HEK293 (cell line): ENCODE measurements around the gene ATXN10.

ENCODE experiments used
- RBAK ChIP-seq: fragments of 450-650 bp; formaldehyde crosslinking; IDR thresholded peaks from 2 replicates; pipeline ENCODE4 v1.5.1; 2016; ENCODE audit warnings: missing biosample characterization, missing genetic modification characterization
- ZBTB8A ChIP-seq: fragments of 450-650 bp; formaldehyde crosslinking; IDR thresholded peaks from 2 replicates; pipeline ENCODE4 v1.5.1; 2016; ENCODE audit warnings: missing biosample characterization, missing genetic modification characterization
- ZNF223 ChIP-seq: fragments of 450-650 bp; formaldehyde crosslinking; IDR thresholded peaks from 2 replicates; pipeline ENCODE4 v1.5.1; 2016; ENCODE audit warnings: missing biosample characterization, missing genetic modification characterization
- ZNF335 ChIP-seq: fragments of 450-650 bp; formaldehyde crosslinking; conservative IDR thresholded peaks from 2 replicates; pipeline ENCODE4 v1.5.1; 2016; ENCODE audit warnings: missing biosample characterization, missing genetic modification characterization
- ZNF514 ChIP-seq: fragments of 450-650 bp; formaldehyde crosslinking; IDR thresholded peaks from 2 replicates; pipeline ENCODE4 v1.5.1; 2016; ENCODE audit warnings: missing biosample characterization, missing genetic modification characterization
- TF ChIP-seq, protein P1 (sequence below): fragments of 450-650 bp; formaldehyde crosslinking; IDR thresholded peaks from 2 replicates; pipeline ENCODE4 v1.5.1; 2016; ENCODE audit warnings: missing biosample characterization, missing genetic modification characterization
- TF ChIP-seq, protein P2 (sequence below): fragments of 450-650 bp; formaldehyde crosslinking; conservative IDR thresholded peaks from 2 replicates; pipeline ENCODE4 v1.5.1; 2016; ENCODE audit warnings: low read depth, missing biosample characterization, missing genetic modification characterization
- TF ChIP-seq, protein P3 (sequence below): fragments of 450-650 bp; formaldehyde crosslinking; IDR thresholded peaks from 2 replicates; pipeline ENCODE4 v1.5.1; 2016; ENCODE audit warnings: missing biosample characterization, missing genetic modification characterization, low read depth

DNA sequence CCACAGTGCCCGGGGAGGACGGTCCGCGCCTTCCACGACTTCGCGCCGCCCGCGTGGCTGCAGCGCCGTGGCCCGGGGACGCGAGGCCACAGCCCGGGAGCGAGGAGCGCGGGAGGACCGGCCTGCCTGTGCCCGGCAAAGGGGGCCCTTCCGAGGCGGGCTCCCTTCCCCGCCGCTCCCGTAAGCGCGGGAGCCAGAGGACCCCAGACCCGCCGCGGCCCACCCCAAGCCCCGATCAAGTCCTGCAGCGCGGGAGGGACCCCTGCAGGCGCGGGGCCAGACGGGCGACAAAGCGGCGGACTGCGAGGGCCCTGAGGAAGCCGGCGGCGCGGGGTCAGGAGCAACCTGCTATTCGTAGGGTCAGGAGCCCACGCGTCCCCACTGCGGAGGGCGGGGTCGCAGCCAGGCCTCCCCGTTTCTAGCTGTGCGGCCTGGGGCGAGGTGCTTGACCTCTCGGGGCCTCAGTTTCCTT, 195.0 kb downstream of the ATXN10 start:
- TF ChIP-seq, protein P1, sequence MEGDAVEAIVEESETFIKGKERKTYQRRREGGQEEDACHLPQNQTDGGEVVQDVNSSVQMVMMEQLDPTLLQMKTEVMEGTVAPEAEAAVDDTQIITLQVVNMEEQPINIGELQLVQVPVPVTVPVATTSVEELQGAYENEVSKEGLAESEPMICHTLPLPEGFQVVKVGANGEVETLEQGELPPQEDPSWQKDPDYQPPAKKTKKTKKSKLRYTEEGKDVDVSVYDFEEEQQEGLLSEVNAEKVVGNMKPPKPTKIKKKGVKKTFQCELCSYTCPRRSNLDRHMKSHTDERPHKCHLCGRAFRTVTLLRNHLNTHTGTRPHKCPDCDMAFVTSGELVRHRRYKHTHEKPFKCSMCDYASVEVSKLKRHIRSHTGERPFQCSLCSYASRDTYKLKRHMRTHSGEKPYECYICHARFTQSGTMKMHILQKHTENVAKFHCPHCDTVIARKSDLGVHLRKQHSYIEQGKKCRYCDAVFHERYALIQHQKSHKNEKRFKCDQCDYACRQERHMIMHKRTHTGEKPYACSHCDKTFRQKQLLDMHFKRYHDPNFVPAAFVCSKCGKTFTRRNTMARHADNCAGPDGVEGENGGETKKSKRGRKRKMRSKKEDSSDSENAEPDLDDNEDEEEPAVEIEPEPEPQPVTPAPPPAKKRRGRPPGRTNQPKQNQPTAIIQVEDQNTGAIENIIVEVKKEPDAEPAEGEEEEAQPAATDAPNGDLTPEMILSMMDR (tag by site-specific recombination): no peak
- TF ChIP-seq, protein P2, sequence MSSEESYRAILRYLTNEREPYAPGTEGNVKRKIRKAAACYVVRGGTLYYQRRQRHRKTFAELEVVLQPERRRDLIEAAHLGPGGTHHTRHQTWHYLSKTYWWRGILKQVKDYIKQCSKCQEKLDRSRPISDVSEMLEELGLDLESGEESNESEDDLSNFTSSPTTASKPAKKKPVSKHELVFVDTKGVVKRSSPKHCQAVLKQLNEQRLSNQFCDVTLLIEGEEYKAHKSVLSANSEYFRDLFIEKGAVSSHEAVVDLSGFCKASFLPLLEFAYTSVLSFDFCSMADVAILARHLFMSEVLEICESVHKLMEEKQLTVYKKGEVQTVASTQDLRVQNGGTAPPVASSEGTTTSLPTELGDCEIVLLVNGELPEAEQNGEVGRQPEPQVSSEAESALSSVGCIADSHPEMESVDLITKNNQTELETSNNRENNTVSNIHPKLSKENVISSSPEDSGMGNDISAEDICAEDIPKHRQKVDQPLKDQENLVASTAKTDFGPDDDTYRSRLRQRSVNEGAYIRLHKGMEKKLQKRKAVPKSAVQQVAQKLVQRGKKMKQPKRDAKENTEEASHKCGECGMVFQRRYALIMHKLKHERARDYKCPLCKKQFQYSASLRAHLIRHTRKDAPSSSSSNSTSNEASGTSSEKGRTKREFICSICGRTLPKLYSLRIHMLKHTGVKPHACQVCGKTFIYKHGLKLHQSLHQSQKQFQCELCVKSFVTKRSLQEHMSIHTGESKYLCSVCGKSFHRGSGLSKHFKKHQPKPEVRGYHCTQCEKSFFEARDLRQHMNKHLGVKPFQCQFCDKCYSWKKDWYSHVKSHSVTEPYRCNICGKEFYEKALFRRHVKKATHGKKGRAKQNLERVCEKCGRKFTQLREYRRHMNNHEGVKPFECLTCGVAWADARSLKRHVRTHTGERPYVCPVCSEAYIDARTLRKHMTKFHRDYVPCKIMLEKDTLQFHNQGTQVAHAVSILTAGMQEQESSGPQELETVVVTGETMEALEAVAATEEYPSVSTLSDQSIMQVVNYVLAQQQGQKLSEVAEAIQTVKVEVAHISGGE (tag by site-specific recombination): no peak
- TF ChIP-seq ZNF223 (tag by site-specific recombination) (no peak), ZNF514 (tag by site-specific recombination) (no peak), ZBTB8A (tag by site-specific recombination) (no peak), ZNF335 (no peak), RBAK (tag by site-specific recombination) (no peak)
- TF ChIP-seq, protein P3, sequence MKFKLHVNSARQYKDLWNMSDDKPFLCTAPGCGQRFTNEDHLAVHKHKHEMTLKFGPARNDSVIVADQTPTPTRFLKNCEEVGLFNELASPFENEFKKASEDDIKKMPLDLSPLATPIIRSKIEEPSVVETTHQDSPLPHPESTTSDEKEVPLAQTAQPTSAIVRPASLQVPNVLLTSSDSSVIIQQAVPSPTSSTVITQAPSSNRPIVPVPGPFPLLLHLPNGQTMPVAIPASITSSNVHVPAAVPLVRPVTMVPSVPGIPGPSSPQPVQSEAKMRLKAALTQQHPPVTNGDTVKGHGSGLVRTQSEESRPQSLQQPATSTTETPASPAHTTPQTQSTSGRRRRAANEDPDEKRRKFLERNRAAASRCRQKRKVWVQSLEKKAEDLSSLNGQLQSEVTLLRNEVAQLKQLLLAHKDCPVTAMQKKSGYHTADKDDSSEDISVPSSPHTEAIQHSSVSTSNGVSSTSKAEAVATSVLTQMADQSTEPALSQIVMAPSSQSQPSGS (tag by site-specific recombination): no peak
